Measurements from ENCODE around the gene AK4.
A peak's percentile ranks its signal among the peaks of the same experiment; 100 is the strongest.
"Not testable (repeated sequence)": the region's sequence is repeated elsewhere in the genome, so short reads cannot be mapped to it uniquely, and the experiment has no call there.

AK4 gene

GRCh38 chr1:65148178-65148547 lies at the start of gene AK4:
Gene AK4 (plus strand): TSS chr1:65148203. CDS start chr1:65148408, 205 bp downstream.
- DNase-seq: not testable (repeated sequence)

- no peak for DNase-seq
Measured at GRCh38 chr1:65103807-65104206, 44.2 kb upstream of the AK4 start.

DNA sequence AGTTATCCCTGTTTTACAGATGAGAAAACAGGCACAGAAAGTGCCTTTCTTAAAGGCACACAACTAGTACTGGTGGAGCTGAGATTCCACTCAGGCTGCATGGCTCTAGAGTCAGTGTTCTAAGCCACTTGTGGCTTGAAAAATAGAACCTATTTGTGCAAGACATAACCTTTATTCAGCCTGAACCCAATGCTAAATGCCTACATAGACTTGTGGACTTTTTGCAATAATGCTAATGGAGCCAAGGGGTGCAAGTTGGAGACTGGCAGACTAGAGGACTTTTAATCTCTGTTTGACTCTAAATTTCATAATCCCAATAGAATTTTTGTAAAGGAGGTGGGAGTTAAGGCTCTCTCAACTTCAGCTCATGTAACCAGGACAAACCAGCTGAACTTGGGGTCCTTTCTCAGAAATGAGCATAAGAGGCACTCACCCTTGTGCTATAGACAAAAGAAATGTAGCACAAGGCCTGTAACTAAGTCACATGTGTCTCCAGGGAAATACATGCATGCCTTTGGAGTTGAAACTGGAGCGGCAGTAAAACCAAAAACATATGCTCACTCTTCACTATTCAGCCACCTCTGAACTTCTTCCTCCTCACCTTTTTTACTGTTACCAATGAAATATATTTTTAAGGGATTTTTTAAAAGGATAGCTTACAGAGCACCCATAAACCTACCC lies 43.0 kb upstream of the AK4 start:
- DNase-seq: no peak

GRCh38 chr1:65105596-65105995 lies 42.4 kb upstream of the AK4 start:
- no peak for DNase-seq

- DNase-seq: no peak
Measured at GRCh38 chr1:65108025-65108642, 39.9 kb upstream of the AK4 start.

GRCh38 chr1:65109487-65109886 lies 38.5 kb upstream of the AK4 start:
- DNase-seq: no peak

DNA sequence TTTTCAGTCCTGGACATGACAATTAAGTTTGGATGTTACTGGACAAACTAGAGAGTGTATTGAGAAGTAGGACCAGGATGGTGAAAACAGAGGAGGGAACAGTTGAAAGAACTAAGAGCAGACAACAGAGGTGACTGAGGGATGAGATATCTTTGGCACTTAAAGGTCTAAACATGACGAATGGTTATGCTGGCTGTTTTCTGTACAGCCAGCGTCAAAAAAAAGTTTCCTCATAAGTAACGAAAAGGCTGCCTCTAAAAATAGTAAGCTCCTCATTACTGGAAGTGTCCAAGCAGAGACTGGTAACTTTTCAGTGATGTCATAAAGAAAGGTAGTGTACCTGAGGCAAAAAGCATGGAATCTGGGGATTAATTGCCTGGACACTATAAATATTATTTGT lies 35.2 kb upstream of the AK4 start:
- no peak for DNase-seq

DNA sequence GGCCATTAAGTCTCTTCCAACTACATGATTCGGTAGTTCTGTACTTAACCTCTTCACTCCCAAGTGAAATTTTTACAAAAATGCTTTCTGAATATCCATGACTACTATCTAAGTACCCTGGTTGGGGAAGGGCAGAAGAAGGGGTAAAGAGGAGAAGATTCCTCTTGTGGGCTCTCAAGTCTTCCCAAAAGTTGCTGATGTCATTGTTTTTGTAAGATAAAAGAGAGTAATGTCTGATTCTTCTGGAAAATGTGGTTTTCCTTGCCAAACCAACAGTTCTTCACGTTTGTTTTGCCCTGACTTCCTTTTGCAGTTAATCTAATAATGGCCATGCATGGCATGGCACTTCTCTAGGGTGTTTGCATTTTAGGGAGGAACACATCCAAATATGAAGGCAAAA lies 34.7 kb upstream of the AK4 start:
- no peak for DNase-seq

GRCh38 chr1:65114322-65114721 lies 33.7 kb upstream of the AK4 start:
- no peak for DNase-seq

- DNase-seq: no peak
Measured at GRCh38 chr1:65119951-65120350, 28.1 kb upstream of the AK4 start.

GRCh38 chr1:65129104-65129503 lies 18.9 kb upstream of the AK4 start:
- not testable (repeated sequence) for DNase-seq

- DNase-seq: no peak
Measured at GRCh38 chr1:65138524-65138923, 9.5 kb upstream of the AK4 start.

DNA sequence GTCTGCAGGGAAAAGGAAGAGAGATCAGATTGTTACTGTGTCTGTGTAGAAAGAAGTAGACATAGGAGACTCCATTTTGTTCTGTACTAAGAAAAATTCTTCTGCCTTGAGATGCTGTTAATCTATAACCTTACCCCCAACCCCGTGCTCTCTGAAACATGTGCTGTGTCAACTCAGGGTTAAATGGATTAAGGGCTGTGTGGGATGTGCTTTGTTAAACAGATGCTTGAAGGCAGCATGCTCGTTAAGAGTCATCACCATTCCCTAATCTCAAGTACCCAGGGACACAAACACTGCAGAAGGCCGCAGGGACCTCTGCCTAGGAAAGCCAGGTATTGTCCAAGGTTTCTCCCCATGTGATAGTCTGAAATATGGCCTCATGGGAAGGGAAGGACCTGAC lies 8.2 kb upstream of the AK4 start:
- not testable (repeated sequence) for DNase-seq

DNA sequence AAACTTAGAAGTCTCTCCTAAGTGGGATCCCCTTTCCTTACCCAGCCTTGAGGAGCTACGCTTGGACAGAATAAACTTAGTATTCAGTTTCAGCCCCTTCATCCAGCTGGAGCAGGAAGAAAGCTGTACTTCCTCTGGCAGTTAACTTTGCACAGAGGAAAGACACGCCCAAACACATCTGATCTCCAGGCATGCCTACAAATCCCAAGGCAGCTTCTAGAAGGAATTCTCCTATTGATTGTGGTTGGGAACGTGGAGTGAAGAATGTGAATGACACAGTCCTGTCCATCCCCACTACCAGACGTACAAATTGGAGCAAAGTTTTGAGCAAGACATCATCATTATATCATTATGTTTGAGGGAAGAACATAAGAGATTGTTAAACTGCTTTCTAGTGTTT lies 6.6 kb upstream of the AK4 start:
- no peak for DNase-seq

DNA sequence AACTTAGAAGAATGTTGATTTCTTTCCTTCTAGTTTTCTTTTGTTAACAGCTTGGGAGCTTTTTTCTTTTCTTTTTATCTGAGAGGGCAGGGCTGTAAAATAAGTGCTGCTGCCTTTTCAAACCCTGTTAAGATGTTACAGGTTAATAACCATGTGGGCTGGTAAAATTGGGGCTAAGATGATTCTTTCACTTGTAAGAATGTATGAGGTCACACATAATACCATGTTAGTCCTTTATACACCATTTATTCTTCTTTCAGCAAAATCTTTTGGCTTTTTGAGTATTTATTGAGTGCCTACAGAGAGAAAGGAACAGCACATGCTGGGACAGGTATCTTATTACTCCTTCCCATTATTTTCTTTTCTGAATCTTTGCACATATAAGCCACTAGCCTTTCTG lies 6.1 kb upstream of the AK4 start:
- no peak for DNase-seq

GRCh38 chr1:65143112-65143658 lies 4.8 kb upstream of the AK4 start:
- DNase-seq: not testable (repeated sequence)

DNA sequence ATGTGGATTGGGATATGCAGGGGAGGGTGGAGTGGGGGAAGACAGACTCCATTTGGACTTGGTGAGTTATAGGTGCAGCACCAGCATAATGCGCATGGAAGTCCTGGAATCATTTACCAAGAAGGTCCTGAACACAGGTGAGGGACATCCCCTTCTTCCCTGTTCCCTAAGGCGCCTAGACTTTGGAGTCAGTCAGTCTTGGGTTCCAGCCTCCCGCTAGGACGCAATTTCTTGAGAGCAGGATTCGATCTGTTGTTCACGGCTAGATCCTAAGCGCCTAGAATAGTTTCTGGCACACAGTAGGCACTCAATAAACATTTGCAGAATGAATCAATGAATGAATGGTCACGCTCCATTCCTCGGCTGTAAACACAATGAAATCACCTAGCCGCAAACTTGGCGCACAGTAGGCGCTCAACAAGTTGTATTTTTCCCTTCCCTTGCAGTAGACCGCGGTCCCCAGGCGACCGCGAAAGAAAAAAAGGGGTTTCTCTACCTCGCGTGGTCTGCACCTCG lies 1.0 kb upstream of the AK4 start:
- DNase-seq: no peak

- peak; percentile 38 for DNase-seq
Measured at GRCh38 chr1:65147424-65148177, 402 bp upstream of the AK4 start.

- peak; percentile 42 for DNase-seq
Measured at GRCh38 chr1:65148548-65149350, 746 bp downstream of the AK4 start.

DNA sequence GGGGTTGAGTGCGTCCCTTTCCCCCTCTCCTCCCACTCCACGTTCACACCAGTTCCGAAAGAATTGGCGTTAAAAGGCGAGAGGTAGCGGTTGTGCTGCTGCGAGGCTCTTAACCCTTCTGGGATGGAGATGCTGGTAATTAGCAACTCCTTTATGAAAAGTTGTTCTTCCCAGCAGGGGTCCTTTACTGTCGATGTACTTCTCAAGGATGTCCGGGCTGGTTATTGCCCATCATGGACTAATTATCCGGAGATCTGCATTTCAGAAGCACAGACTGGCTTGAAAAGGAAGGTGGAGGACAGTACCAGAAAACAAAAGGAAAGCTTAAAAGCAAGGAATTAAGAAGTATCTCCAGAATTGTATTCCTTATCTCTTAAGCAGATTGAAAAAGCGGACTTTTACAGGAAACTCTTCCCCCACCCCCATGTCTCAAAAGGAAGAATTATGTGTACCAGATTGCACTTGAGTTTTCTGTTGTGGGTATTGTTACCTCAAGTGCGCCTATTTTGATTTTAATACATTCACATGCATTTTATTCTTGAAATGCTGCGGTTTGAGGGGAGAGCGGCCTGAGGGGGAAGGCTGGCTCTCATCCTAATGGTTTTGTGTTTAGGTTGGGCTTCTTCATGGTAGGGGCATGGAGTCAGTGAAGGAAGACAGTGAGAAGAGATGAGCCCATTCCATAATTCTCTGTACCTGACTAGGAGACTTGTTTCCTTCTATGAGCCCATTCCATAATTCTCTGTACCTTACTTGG lies 1.5 kb downstream of the AK4 start:
- no peak for DNase-seq

DNA sequence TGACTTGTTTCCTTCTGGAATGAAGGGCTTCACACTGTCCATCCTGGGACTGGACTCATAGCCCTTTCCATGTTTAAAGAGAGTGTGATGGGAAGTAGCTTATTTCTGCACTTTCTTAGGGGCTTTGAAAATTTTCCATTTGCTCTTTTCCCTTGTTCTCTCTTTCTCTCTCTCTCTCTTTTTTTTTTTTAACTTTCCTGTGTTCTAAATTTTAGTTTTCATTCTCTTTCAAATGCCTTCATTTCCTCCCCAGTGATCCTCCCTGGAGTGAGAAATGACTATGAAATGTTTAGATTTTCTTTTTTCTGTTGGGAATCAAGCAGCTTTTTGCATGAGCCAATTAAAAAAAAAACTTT lies 2.1 kb downstream of the AK4 start:
- no peak for DNase-seq
